Mucosa of rectum (tissue), 2 donors: Measurements from ENCODE around the gene SRRM3.

ENCODE experiments used
- H3K27ac ChIP-seq, 2 donors: one replicate each; pipeline ENCODE4 v1.7.0; 2013; ENCODE audit warnings: inconsistent platforms in 2 of 2, low read depth in 2 of 2, low read length in 2 of 2
- H3K27me3 ChIP-seq, 2 donors: one replicate each; pipeline ENCODE4 v1.7.0; 2013; ENCODE audit warnings: low read length in 2 of 2; ENCODE audit not compliant: control insufficient read depth in 2 of 2, insufficient read depth in 2 of 2
- H3K36me3 ChIP-seq, 2 donors: one replicate each; pipeline ENCODE4 v1.7.0; 2013; ENCODE audit warnings: low read length in 2 of 2; ENCODE audit not compliant: control insufficient read depth in 2 of 2, insufficient read depth in 2 of 2
- H3K4me1 ChIP-seq, 2 donors: one replicate each; pipeline ENCODE4 v1.7.0; 2013; ENCODE audit warnings: low read length in 2 of 2, mild to moderate bottlenecking in 1 of 2; ENCODE audit not compliant: control insufficient read depth in 2 of 2, insufficient read depth in 2 of 2
- H3K4me3 ChIP-seq, 2 donors: one replicate each; pipeline ENCODE4 v1.7.0; 2013; ENCODE audit warnings: low read length in 2 of 2
- H3K9ac ChIP-seq, 2 donors: one replicate each; pipeline ENCODE4 v1.7.0; 2013; ENCODE audit warnings: low read length in 2 of 2, low read depth in 1 of 2, mild to moderate bottlenecking in 1 of 2
- H3K9me3 ChIP-seq, 2 donors: one replicate each; pipeline ENCODE4 v1.7.0; 2013; ENCODE audit warnings: low read length in 2 of 2; ENCODE audit not compliant: control insufficient read depth in 2 of 2
- donor health status: healthy.
- donor health status: Normal muscosa, but diverticular disease.

Gene SRRM3

GRCh38 chr7:76318488-76319353 lies 117.0 kb downstream of the SRRM3 start:
- Histone ChIP-seq H3K4me3 (peak overlapping the region; percentile 89 to 91), H3K27ac (peak overlapping the region; percentile 96 to 97), H3K9ac (peak overlapping the region; percentile 93 to 95), H3K27me3 (no peaks in the 10 kb centered on the region), H3K9me3 (no peaks in the 10 kb centered on the region), H3K4me1 (peaks cover 13 to 16% of the 10 kb centered on the region in 2 donors), H3K36me3 (no peaks in the 10 kb centered on the region)

DNA sequence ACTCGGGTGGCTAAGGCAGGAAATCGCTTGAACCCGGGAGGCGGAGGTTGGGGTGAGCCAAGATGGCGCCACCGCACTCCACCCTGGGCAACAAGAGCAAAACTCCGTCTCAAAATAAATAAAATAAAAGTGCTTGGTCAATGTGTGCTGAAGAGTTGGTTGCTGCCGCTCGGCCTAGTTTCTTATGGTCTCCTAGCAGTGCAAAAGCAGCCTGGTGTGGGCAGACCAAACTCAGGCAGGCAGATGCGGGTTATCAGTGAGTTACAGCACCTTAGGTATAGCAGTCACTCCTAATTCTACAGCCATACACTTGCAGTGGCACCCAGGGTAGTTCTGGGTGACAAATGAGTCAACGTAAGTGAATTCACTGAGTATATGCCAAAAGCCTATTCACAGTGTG lies 123.4 kb downstream of the SRRM3 start:
- H3K36me3 ChIP-seq, result peaks cover 26 to 38% of the 10 kb centered on the region in 2 donors
- H3K9ac ChIP-seq, result no peak overlapping the region

GRCh38 chr7:76325811-76326210 lies 124.1 kb downstream of the SRRM3 start:
- Histone ChIP-seq H3K27ac (no peak overlapping the region), H3K4me1 (peaks cover 0 to 2% of the 10 kb centered on the region in 2 donors)

More for the DNA sequence above, 123.4 kb downstream of the SRRM3 start:
- no peaks in the 10 kb centered on the region for H3K9me3 ChIP-seq
- no peaks in the 10 kb centered on the region for H3K27me3 ChIP-seq
- H3K27ac ChIP-seq, result no peak overlapping the region
- H3K4me1 ChIP-seq, result peaks cover 0 to 2% of the 10 kb centered on the region in 2 donors
- no peak overlapping the region for H3K4me3 ChIP-seq

GRCh38 chr7:76326646-76327233 lies 125.0 kb downstream of the SRRM3 start:
- Histone ChIP-seq H3K4me1 (peaks cover 0 to 2% of the 10 kb centered on the region in 2 donors), H3K9ac (no peak overlapping the region), H3K27ac (no peak overlapping the region), H3K36me3 (peaks cover 26 to 40% of the 10 kb centered on the region in 2 donors), H3K27me3 (no peaks in the 10 kb centered on the region), H3K9me3 (no peaks in the 10 kb centered on the region), H3K4me3 (no peak overlapping the region)

More at GRCh38 chr7:76325811-76326210, 124.1 kb downstream of the SRRM3 start:
- Histone ChIP-seq H3K9ac (no peak overlapping the region), H3K9me3 (no peaks in the 10 kb centered on the region), H3K4me3 (no peak overlapping the region), H3K27me3 (no peaks in the 10 kb centered on the region), H3K36me3 (peaks cover 26 to 38% of the 10 kb centered on the region in 2 donors)

- H3K4me1 ChIP-seq, result peaks cover 0 to 2% of the 10 kb centered on the region in 2 donors
These were observed 125.9 kb downstream of the SRRM3 start for GRCh38 chr7:76327610-76328009.

GRCh38 chr7:76328389-76328788 lies 126.7 kb downstream of the SRRM3 start:
- peaks cover 28 to 40% of the 10 kb centered on the region in 2 donors for H3K36me3 ChIP-seq
- no peaks in the 10 kb centered on the region for H3K9me3 ChIP-seq
- no peak overlapping the region for H3K9ac ChIP-seq
- peaks cover 0 to 2% of the 10 kb centered on the region in 2 donors for H3K4me1 ChIP-seq
- no peak overlapping the region for H3K4me3 ChIP-seq
- no peak overlapping the region for H3K27ac ChIP-seq
- no peaks in the 10 kb centered on the region for H3K27me3 ChIP-seq

More at GRCh38 chr7:76327610-76328009, 125.9 kb downstream of the SRRM3 start:
- Histone ChIP-seq H3K27ac (no peak overlapping the region), H3K27me3 (no peaks in the 10 kb centered on the region), H3K9me3 (no peaks in the 10 kb centered on the region), H3K36me3 (peaks cover 28 to 40% of the 10 kb centered on the region in 2 donors), H3K9ac (no peak overlapping the region), H3K4me3 (no peak overlapping the region)

DNA sequence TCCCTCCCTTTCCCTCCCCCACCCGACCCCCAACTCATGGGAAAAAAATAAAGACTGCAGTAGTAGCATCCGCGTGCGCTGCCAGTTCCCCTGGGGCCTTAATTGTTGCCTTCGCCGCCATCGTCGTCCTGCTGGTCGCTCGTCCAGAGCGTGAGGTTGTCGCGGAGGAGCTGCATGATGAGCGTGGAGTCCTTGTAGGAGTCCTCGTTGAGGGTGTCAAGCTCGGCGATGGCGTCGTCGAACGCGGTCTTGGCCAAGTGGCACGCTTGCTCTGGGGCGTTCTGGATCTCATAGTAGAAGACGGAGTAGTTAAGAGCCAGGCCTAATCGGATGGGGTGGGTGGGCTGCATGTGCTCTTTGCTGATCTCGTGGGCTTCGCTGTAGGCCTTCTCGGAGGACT lies 127.8 kb downstream of the SRRM3 start:
- Histone ChIP-seq H3K4me1 (peaks cover 0 to 9% of the 10 kb centered on the region in 2 donors), H3K4me3 (no peak overlapping the region), H3K27ac (no peak overlapping the region), H3K36me3 (peaks cover 28 to 38% of the 10 kb centered on the region in 2 donors), H3K9me3 (no peaks in the 10 kb centered on the region), H3K27me3 (no peaks in the 10 kb centered on the region), H3K9ac (no peak overlapping the region)

DNA sequence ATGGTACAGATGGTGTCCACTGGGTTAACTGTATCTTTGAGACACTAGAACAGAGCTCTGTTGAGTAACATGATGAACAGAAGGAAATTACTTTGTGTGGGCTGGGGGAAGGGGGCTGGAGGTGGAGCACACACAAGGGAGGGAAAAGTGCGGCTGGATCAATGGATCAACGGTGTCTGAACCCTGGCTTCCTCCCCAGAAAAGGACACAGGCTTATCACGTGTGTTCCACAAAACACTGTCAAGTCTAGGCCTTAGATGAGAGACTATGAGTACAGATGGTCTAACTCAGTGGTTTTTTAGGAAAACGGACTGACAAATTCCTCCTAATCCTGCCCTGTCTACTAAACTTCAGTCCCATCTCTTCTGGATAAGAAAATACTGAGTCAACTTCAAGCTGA lies 128.6 kb downstream of the SRRM3 start:
- Histone ChIP-seq H3K4me1 (peaks cover 0 to 9% of the 10 kb centered on the region in 2 donors), H3K36me3 (peaks cover 26 to 33% of the 10 kb centered on the region in 2 donors), H3K27me3 (no peaks in the 10 kb centered on the region), H3K4me3 (no peak overlapping the region), H3K27ac (no peak overlapping the region), H3K9ac (no peak overlapping the region), H3K9me3 (no peaks in the 10 kb centered on the region)

DNA sequence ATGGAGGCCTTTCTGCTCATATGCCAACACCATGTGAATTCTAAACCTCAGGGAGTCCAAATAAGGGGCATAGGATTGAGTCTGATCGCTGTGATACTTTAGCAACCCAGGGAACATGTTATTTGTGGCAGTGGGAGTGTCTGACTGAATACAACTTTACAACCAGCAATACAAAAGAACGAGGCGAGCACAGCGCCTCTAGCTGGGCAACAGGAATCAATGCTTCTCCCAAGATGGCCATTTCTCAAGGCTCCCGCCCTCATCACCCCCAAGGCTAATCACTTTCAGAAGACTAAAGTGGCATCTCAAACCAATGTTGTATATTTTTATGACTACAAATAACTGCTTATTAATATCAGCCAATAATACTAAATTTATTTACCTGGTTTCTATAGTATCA lies 129.0 kb downstream of the SRRM3 start:
- Histone ChIP-seq H3K9ac (no peak overlapping the region), H3K27ac (no peak overlapping the region), H3K36me3 (peaks cover 25 to 33% of the 10 kb centered on the region in 2 donors), H3K4me3 (no peak overlapping the region), H3K9me3 (no peaks in the 10 kb centered on the region), H3K27me3 (no peaks in the 10 kb centered on the region), H3K4me1 (peaks cover 0 to 9% of the 10 kb centered on the region in 2 donors)

GRCh38 chr7:76332078-76332477 lies 130.4 kb downstream of the SRRM3 start:
- no peak overlapping the region for H3K4me3 ChIP-seq
- no peak overlapping the region for H3K9ac ChIP-seq
- H3K36me3 ChIP-seq, result peaks cover 20 to 27% of the 10 kb centered on the region in 2 donors
- H3K27ac ChIP-seq, result no peak overlapping the region
- H3K4me1 ChIP-seq, result peaks cover 0 to 9% of the 10 kb centered on the region in 2 donors
- H3K9me3 ChIP-seq, result no peaks in the 10 kb centered on the region
- no peaks in the 10 kb centered on the region for H3K27me3 ChIP-seq
